CD4-positive, alpha-beta T cell treated with Interleukin-15 for 1 hour (primary cell): ENCODE data around the gene ANKS1B.
"Not testable (repeated sequence)": the region's sequence is repeated elsewhere in the genome, so short reads cannot be mapped to it uniquely, and the experiment has no call there.

Source experiments
- DNase-seq: peaks from one replicate; pipeline ENCODE4 v3.0.0-alpha.2; 2020

The ANKS1B gene

DNA sequence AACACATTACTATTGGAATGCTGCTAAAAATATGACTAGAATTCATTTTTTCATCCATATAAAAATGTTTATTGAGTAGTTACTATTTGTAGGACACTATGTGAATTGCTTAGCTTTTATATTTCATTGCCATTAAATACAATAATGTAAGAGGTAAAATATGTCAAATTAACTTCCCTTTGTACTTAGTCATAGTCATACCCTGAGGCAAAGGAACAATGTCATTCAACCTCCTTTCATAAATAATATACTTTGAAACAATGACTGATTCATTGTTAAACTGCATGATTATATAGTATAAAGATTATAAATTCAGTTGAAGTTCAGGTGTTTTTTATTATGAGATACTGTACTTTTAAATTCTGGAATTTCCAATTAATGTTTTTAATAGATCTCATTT is 232.0 kb downstream of the ANKS1B start:
- DNase-seq: no peak

DNA sequence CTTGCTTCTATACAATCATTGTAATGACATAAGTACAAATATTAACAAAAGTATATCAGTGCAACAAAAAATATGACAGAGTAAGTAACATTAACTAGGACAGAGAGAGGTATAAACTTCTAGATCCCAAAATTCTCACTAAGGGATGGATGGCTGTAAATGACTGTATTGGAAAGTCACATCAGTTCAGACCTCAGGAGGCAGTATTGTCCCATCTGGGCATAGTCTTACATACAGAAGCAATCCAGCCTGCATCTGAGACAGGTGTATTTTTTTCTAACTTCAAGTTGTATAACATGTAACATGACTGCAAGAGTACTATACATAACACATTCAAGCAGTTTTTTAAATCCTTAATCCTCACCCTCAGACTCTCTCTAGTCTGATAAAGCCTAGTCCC is 238.2 kb downstream of the ANKS1B start:
- no peak for DNase-seq

DNA sequence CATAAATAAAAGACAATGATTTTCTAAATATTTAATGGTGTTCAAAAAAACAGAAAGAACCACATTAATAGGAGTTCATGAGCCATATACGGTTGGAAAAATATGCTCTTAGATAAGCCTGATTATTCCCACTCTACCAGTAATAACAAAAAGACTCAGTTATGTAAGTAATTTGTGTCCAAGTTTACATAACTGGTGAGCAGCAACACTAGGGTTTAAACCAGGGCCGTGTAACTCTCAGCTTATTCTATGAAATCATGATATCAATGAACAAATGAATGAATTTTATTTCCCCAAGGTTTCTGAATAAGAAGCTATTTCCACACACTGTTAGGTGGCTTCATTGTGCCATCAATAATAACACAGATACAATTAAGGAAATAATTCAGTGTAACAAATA is 238.8 kb downstream of the ANKS1B start:
- no peak for DNase-seq

DNA sequence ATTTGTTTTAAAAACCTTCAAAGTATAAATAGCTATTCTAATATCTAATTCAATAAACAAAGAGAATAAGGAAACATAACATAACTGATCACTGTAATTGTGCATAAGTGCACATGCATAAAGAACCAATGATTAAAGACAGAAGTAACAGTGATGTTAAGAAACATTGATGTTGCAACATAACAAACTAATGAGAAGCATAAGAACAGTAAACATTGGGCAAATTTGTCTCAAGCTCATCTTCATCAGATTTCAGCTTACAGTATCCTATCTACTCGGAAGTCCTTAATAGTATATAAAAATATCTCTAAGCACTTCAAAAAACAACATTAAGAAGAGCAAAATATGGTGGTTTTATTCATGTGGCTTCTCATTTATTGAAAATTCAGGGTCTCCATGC is 239.6 kb downstream of the ANKS1B start:
- DNase-seq: no peak

GRCh38 chr12:99736760-99737269 is 247.9 kb downstream of the ANKS1B start:
- DNase-seq: no peak

DNA sequence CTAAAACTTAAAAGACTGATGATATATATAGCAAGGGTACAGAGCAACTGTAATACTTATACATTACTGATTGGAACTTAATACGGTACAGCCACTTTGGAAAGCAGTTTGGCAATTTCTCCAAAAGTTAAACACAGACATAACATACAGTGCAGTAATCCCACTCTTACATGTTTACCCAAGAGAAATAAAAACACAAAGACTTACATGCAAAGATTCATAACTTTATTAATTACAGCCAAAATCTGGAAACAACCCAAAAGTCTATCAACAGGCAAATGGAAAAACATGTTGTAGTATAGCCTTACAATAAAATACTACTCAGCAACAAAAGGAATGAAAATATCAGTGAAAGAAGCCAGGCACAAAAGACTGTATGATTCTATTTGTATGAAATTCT is 252.6 kb downstream of the ANKS1B start:
- DNase-seq: no peak

DNA sequence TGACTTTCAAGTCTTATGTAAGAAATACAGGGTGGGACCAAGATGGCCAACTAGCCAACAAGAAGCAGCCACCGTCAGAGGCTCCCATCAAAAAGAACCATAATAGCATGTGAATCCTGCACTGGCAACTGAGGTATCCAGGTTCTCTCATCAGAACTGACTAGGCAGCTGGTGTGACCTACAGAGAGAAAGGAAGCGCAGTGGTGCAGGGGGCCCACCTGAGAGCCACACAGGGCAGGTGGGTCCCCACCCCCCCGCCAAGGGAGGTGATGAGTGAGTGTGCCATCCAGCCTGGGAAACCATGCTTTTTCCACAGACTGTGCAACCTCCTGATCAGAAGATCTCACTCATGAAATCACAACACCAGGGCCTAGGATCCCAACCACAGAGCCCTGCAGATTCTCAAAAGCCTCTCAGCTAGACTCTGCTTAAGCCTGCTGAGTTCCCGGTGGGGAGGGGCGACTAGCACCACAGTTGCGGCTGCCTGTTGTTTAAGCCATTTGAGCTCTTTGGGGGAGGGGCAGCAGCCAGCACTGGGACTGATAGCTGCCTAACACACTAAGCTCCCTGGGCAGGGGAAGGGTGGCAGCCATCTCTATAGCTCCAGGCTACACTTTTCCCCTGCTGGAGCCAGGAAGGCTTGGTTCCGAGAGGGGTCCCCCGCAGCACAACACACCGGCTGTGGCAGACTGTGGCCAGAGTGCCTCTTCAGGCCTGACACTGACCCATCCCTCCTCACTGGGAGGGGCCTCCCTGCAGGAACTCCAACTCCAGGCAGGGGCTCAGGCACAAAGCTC is 261.8 kb downstream of the ANKS1B start:
- no peak for DNase-seq

- DNase-seq: no peak
Observed at GRCh38 chr12:99721715-99722275, 262.9 kb downstream of the ANKS1B start.

DNA sequence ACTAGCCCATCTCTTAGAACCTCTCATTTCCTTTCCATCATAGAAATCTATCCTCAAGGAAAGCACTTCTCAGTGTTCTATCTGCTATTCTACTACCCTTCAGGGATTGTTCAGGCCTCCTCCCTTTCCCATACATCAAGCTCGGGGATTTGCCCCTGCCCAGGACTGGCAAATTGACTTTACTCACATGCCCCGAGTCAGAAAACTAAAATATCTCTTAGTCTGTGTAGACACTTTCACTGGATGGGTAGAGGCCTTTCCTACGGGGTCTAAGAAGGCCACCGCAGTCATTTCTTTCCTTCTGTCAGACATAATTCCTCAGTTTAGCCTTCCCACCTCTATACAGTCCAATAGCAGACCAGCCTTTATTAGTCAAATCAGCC is 264.7 kb downstream of the ANKS1B start:
- DNase-seq: not testable (repeated sequence)

DNA sequence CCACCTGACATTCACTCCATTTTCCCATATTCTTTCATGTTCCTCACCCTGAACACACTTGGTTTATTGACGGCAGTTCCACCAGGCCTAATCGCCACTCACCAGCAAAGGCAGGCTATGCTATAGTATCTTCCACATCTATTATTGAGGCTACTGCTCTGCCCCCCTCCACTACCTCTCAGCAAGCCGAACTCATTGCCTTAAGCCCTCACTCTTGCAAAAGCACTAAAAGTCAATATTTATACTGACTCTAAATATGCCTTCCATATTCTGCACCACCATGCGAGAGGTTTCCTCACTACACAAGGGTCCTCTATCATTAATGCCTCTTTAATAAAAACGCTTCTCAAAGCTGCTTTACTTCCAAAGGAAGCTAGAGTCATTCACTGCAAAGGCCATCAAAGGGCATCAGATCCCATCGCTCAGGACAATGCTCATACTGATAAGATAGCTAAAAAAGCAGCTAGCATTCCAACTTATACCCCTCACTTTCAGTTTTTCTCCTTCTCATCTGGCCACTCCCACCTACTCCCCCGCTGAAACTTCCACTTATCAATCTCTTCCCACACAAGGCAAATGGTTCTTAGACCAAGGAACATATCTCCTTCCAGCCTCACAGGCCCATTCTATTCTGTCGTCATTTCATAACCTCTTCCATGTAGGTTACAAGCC is 265.2 kb downstream of the ANKS1B start:
- not testable (repeated sequence) for DNase-seq

- DNase-seq: not testable (repeated sequence)
Observed at GRCh38 chr12:99715841-99716510, 268.8 kb downstream of the ANKS1B start.

GRCh38 chr12:99714921-99715320 is 269.8 kb downstream of the ANKS1B start:
- DNase-seq: not testable (repeated sequence)

- no peak for DNase-seq
Observed at GRCh38 chr12:99713946-99714520, 270.7 kb downstream of the ANKS1B start.

DNA sequence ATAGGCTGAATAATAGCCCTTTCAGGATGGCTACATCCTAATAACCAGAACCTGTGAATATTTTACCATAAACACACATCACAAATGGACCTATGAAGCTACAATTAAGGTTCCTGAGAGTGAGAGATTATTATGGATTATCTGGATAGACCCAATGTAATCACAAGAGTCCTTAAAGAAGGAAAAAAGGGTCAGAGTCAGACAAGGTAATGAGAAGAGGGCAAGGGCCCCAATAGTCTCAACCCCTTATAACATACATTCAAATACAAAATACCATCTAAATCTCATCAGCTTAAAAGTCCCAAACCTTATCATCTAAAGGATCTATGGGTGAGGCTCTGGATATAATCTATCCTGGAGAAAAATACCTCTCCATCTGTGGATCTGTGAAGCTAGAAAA is 272.5 kb downstream of the ANKS1B start:
- no peak for DNase-seq

- no peak for DNase-seq
Observed at GRCh38 chr12:99711246-99711645, 273.5 kb downstream of the ANKS1B start.

- DNase-seq: no peak
Observed at GRCh38 chr12:99709619-99710018, 275.1 kb downstream of the ANKS1B start.

DNA sequence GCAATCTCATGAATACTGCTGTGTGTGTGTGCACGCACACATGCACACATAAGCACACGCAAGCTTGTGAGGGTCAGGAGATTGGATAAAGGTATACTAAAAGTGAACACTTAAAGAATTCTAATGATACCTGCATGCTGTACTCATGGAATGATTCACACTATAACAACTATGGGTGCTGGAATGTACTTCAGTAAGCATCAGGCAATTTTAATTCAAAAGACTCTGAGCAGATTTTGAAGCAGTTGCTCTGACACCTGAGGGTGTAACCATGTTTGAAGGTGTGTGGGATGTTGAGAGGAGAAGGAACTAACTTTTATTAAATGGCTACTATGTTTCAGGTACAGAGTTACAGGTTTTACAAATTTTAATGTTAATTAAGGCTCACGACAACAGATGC is 275.6 kb downstream of the ANKS1B start:
- DNase-seq: no peak

DNA sequence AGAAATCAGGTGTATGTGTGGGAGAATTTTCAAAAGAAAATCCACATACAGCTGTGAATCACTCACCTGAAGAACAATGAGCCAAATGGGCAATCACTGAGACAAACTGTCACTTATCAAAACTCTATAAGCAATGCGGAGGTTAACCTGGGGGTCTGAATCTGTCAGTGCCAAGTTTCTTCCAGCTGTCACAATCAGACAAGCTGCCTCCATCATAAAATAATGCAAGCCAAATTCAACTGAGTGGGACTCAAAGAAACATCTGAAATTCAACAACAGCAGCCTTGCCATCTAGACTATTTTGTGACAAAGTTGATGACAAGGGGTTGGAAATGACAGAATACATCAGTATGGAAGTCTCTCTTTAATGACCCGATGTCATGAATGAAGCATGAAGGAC is 276.9 kb downstream of the ANKS1B start:
- no peak for DNase-seq

DNA sequence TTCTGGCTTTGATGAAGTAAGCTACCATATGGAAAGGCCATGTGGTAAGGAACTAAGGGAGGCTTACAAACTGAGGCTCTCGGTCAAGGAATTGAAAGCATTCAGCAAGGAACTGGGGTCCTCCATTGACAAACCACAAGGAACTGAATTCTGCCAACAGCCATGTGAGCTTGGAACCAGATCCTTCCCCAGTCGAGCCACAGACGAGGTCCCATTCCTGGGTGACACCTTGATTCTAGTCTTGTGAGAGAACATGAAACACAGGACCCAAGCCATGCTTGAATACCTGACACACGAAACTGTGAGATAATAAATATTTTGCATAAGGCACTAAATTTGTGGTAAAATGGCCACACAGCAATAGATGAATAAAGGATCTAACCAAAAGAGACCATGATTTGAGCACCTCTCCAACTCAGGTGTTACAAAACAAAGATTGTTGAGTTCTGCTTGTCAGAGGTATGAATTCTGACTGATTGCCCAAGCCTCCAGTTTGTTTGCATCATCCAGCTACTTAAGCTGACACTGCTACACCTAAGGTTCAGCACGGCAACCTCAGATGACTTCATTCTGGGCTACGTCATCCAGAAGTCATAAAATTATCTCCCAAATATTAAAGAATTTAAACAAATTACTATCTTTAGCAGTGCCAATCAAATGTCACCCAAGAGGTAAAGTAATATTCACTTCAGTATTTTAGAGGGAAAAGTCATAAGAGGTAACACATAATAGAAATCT is 277.8 kb downstream of the ANKS1B start:
- DNase-seq: no peak

DNA sequence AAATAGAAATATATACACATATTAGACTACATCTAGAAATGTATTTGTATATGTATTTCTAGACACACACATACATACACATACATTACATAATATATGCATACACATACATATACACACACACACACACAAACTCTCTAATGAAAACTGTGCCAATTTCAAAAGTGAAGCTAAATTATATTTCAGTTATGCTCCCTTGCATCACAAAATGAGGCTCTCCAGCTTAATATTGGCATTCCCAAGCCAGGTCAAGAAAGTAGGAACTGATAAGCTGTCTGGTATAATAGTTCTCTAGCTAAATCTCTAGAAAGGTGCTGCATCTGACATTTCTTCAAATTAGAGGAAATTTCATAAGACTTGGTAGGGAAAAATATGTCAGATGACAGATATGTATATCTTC is 280.3 kb downstream of the ANKS1B start:
- DNase-seq: no peak

GRCh38 chr12:99704036-99704435 is 280.7 kb downstream of the ANKS1B start:
- DNase-seq: no peak

DNA sequence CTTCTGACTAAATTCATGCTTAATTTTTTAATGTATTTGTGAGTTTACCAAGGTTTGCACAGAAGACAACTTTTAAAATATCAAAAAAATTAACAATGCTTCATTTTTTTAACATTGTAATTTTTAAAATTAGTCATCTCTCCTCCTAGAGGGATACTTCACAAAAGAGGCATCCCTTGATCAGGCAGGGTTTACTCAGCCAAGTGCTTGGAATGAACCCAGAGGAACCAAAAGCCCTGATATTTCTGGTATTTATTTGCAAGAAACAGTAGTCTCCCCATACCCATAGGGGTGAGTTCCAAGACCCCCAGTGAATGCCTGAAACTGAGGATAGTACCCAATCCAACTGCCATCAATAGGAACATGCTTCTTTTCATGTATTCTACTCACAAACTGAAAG is 284.7 kb downstream of the ANKS1B start:
- no peak for DNase-seq
